ENCODE measurements around the gene MED16. TPM values are rescaled to one million over a fixed set of nuclear protein-coding genes. Genes with fewer than 3 reads are reported as not detected.

MED16 gene
- total RNA-seq, 1 experiment from 2014 or later, result 22.4 TPM

- Mint-ChIP-seq H3K36me3 (ENCODE audit: insufficient read depth, unreplicated experiment) (peaks cover 6% of the 10 kb centered on the region), H3K4me3 (ENCODE audit: low read depth, unreplicated experiment) (no peak overlapping the region), H3K4me1 (ENCODE audit: low read depth, unreplicated experiment) (no peaks in the 10 kb centered on the region), H3K27ac (ENCODE audit: unreplicated experiment) (no peak overlapping the region), H3K9me3 (ENCODE audit: low read depth, unreplicated experiment) (no peaks in the 10 kb centered on the region), H3K27me3 (ENCODE audit: unreplicated experiment) (peaks cover 16% of the 10 kb centered on the region)
- intact Hi-C loops (cut with micrococcal nuclease; ENCODE audit: unreplicated experiment), result no loop called here
- BruUV-seq (replicated peaks), result no TSS peak
- CTCF ChIA-PET, result interaction anchor here (0.6 to 0.9 kb wide), 2 partner anchors 29 to 387 kb away, joined by 3 to 8 read pairs; no protein-coding TSS in a partner anchor
- no peak for TF ChIP-seq CTCF (IDR thresholded peaks at IDR 0.05; ENCODE audit: unreplicated experiment)
- DNase-seq, result peak; percentile 31
Observed at GRCh38 chr19:932648-933552, 39.9 kb upstream of the MED16 start.

GRCh38 chr19:931860-932647, 39.1 kb upstream of the MED16 start:
- no TSS peak for BruUV-seq (replicated peaks)
- Mint-ChIP-seq H3K27me3 (ENCODE audit: unreplicated experiment) (peaks cover 16% of the 10 kb centered on the region), H3K36me3 (ENCODE audit: insufficient read depth, unreplicated experiment) (peaks cover 6% of the 10 kb centered on the region), H3K4me1 (ENCODE audit: low read depth, unreplicated experiment) (no peaks in the 10 kb centered on the region), H3K9me3 (ENCODE audit: low read depth, unreplicated experiment) (no peaks in the 10 kb centered on the region), H3K27ac (ENCODE audit: unreplicated experiment) (no peak overlapping the region), H3K4me3 (ENCODE audit: low read depth, unreplicated experiment) (no peak overlapping the region)
- intact Hi-C loops (cut with micrococcal nuclease; ENCODE audit: unreplicated experiment), result no loop called here
- CTCF ChIA-PET, result interaction anchor here (0.9 kb wide), 1 partner anchor 30 kb away, joined by 8 read pairs; no protein-coding TSS in a partner anchor
- DNase-seq, result no peak
- TF ChIP-seq CTCF (IDR thresholded peaks at IDR 0.05; ENCODE audit: unreplicated experiment), result no peak

GRCh38 chr19:929891-930258, 36.9 kb upstream of the MED16 start:
- no TSS peak for BruUV-seq (replicated peaks)
- CTCF ChIA-PET, result no interaction called here
- no peak for DNase-seq
- Mint-ChIP-seq H3K4me1 (ENCODE audit: low read depth, unreplicated experiment) (no peaks in the 10 kb centered on the region), H3K27me3 (ENCODE audit: unreplicated experiment) (peaks cover 16% of the 10 kb centered on the region), H3K4me3 (ENCODE audit: low read depth, unreplicated experiment) (no peak overlapping the region), H3K36me3 (ENCODE audit: insufficient read depth, unreplicated experiment) (peaks cover 13% of the 10 kb centered on the region), H3K9me3 (ENCODE audit: low read depth, unreplicated experiment) (no peaks in the 10 kb centered on the region), H3K27ac (ENCODE audit: unreplicated experiment) (no peak overlapping the region)
- no peak for TF ChIP-seq CTCF (IDR thresholded peaks at IDR 0.05; ENCODE audit: unreplicated experiment)
- intact Hi-C loops (cut with micrococcal nuclease; ENCODE audit: unreplicated experiment), result no loop called here

- TF ChIP-seq CTCF (IDR thresholded peaks at IDR 0.05; ENCODE audit: unreplicated experiment), result no peak
- Mint-ChIP-seq H3K36me3 (ENCODE audit: insufficient read depth, unreplicated experiment) (peaks cover 13% of the 10 kb centered on the region), H3K27ac (ENCODE audit: unreplicated experiment) (no peak overlapping the region), H3K4me3 (ENCODE audit: low read depth, unreplicated experiment) (no peak overlapping the region), H3K4me1 (ENCODE audit: low read depth, unreplicated experiment) (no peaks in the 10 kb centered on the region), H3K27me3 (ENCODE audit: unreplicated experiment) (peaks cover 16% of the 10 kb centered on the region), H3K9me3 (ENCODE audit: low read depth, unreplicated experiment) (no peaks in the 10 kb centered on the region)
- no TSS peak for BruUV-seq (replicated peaks)
- DNase-seq, result no peak
- CTCF ChIA-PET, result no interaction called here
- intact Hi-C loops (cut with micrococcal nuclease; ENCODE audit: unreplicated experiment), result no loop called here
Observed at GRCh38 chr19:929203-929890, 36.4 kb upstream of the MED16 start.

All from Calu3 (cell line).